IPS-18c (cell line): ENCODE data around the gene TEX44.

ENCODE experiments used
- H3K4me3 ChIP-seq: 2 replicates; pipeline ENCODE4 v1.7.0; 2013; ENCODE audit warnings: low read depth, mild to moderate bottlenecking, low read length, moderate library complexity; ENCODE audit not compliant: insufficient read depth
- H3K9me3 ChIP-seq: one replicate; pipeline ENCODE4 v1.6.1; 2013; ENCODE audit warnings: mild to moderate bottlenecking, low read length, moderate library complexity; ENCODE audit not compliant: control insufficient read depth, insufficient read depth

TEX44 gene

GRCh38 chr2:231597627-231598026 lies 5.0 kb downstream of the TEX44 start:
- Histone ChIP-seq H3K9me3 (peaks cover 2% of the 10 kb centered on the region), H3K4me3 (no peak overlapping the region)

- Histone ChIP-seq H3K9me3 (peaks cover 2% of the 10 kb centered on the region), H3K4me3 (no peak overlapping the region)
Observed at GRCh38 chr2:231600619-231601355, 8.1 kb downstream of the TEX44 start.

- Histone ChIP-seq H3K9me3 (peaks cover 2% of the 10 kb centered on the region), H3K4me3 (no peak overlapping the region)
Observed at GRCh38 chr2:231601356-231602229, 8.9 kb downstream of the TEX44 start.

GRCh38 chr2:231602859-231603467 lies 10.3 kb downstream of the TEX44 start:
- no peaks in the 10 kb centered on the region for H3K9me3 ChIP-seq
- no peak overlapping the region for H3K4me3 ChIP-seq

- H3K9me3 ChIP-seq: no peaks in the 10 kb centered on the region
- peak overlapping the region; percentile 42 for H3K4me3 ChIP-seq
Observed at GRCh38 chr2:231604101-231604684, 11.5 kb downstream of the TEX44 start.

GRCh38 chr2:231604685-231605606 lies 12.3 kb downstream of the TEX44 start:
- Histone ChIP-seq H3K4me3 (peak overlapping the region; percentile 42), H3K9me3 (no peaks in the 10 kb centered on the region)

- Histone ChIP-seq H3K9me3 (no peaks in the 10 kb centered on the region), H3K4me3 (no peak overlapping the region)
Observed at GRCh38 chr2:231605607-231606091, 13.0 kb downstream of the TEX44 start.

GRCh38 chr2:231606941-231607340 lies 14.3 kb downstream of the TEX44 start:
- H3K9me3 ChIP-seq: no peaks in the 10 kb centered on the region
- no peak overlapping the region for H3K4me3 ChIP-seq

- H3K9me3 ChIP-seq: no peaks in the 10 kb centered on the region
- H3K4me3 ChIP-seq: no peak overlapping the region; the same call in 1 of the 2 replicates
Observed at GRCh38 chr2:231611273-231612108, 18.8 kb downstream of the TEX44 start.

GRCh38 chr2:231612109-231612455 lies 19.4 kb downstream of the TEX44 start:
- Histone ChIP-seq H3K4me3 (no peak overlapping the region), H3K9me3 (no peaks in the 10 kb centered on the region)

- no peak overlapping the region; the same call in 1 of the 2 replicates for H3K4me3 ChIP-seq
- H3K9me3 ChIP-seq: no peaks in the 10 kb centered on the region
Observed at GRCh38 chr2:231612456-231613330, 20.0 kb downstream of the TEX44 start.

GRCh38 chr2:231613331-231613662 lies 20.6 kb downstream of the TEX44 start:
- Histone ChIP-seq H3K4me3 (peak overlapping the region; percentile 38; the same call in 1 of the 2 replicates), H3K9me3 (no peaks in the 10 kb centered on the region)

GRCh38 chr2:231613663-231614558 lies 21.2 kb downstream of the TEX44 start:
- H3K4me3 ChIP-seq: peak overlapping the region; percentile 55
- H3K9me3 ChIP-seq: no peaks in the 10 kb centered on the region

GRCh38 chr2:231614559-231615057 lies 21.9 kb downstream of the TEX44 start:
- peak overlapping the region; percentile 55 for H3K4me3 ChIP-seq

More at GRCh38 chr2:231614559-231615057, 21.9 kb downstream of the TEX44 start:
- H3K9me3 ChIP-seq: no peaks in the 10 kb centered on the region
